NCI-H187 (cell line): ENCODE results near the gene SH2D3A.
"Not testable (repeated sequence)": the region's sequence is repeated elsewhere in the genome, so short reads cannot be mapped to it uniquely, and the experiment has no call there.

ENCODE experiments used
- DNase-seq, 2 experiments: peaks; one replicate each; lab custom pipeline; 2025; lab: John Stamatoyannopoulos, UW

Gene SH2D3A

DNA sequence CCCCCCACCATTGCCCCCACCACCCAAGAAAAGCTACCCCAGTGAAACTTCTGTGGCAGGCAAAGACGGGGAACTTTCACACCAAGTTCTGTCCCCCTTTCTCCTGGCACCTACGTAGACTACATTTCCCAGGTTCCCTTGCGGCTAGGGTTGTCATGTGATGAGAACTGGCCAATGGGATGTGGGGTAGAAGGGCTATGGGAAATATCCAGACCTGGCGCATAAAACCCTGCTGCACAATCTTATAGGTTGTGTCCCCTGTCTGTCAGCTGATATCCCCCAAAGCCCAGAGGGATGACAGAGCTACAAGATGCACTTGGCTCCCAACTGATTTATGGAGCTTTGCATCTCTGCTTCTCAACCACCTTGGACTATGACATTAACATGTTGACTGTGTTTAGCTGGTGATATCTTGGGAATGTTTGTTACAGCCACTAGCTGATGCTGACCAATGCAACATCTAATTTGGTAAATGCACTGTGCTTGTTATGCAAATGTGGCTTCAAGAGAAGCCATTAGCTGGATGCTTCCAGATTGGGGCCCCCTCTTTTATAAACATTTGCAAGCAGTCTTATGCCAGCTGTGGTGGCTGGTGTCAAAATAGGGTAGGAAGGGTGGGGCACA is 6.1 kb downstream of the SH2D3A start:
- DNase-seq: no peak

DNA sequence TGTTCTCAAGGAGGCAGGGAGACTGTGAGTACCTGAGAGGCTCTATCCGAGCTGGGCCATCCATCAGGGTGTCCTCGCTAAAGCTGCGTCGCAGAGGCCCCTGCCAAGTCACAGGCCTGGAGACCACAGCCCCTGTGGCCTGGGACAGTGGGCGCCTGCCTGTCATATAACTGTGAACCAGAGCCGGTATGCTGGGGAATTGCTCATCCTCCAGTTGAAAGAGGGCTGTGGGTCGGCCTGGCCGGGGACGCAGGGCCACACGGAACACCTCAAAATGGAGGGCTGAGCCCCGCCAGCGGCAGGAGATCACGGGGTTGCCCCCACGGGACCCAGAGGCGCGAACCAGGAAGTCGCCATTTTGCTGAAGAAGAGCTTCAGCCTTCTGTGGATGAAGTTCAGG is 6.6 kb downstream of the SH2D3A start:
- DNase-seq: no peak

GRCh38 chr19:6754653-6755463 is 12.4 kb downstream of the SH2D3A start:
- no peak for DNase-seq

- DNase-seq: no peak
Measured at GRCh38 chr19:6754136-6754535, 13.1 kb downstream of the SH2D3A start.

DNA sequence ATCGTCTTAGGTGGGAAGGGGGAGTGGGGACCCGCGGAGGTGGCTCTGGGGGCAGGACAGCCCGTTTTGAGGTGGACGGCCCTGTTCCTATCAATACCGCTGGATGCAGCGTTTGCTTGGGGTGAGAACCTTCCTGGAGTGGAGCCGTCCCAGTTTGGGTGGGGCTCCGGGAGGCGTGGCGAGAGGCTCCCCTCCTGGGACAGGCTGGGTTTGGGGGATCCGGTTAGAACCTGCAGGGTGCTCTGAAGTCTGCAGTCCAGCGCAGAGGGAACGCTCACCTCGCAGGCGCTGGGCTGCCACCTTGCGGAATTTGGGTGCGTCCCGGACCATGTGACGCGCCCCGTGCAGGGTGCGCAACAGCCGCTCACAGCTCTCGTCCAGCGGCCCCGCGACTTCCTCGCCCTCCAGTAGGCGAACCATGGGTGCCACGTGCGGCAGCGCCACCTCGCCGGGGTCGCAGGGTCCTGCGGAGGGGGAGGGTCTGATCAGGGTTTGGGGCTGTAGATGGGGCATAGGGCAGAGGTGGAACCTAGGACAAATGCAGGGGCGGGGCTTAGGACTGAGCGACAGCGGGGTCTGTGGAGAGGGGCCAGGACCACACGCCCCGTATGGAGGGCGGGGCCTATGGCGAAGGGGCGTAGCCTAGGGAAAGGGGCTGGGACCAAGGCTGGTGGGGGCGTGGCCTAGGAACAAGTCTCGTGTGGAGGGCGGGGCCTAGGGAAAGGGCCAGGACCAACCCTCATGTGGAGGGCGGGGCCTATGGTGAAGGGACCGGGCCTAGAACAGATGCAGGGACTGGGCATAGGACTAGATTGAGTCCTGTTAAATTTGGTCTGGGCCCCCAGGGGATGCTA is 13.8 kb downstream of the SH2D3A start:
- DNase-seq: no peak

GRCh38 chr19:6752256-6753177 is 14.7 kb downstream of the SH2D3A start:
- DNase-seq: no peak

- DNase-seq: no peak
Measured at GRCh38 chr19:6751189-6751588, 16.0 kb downstream of the SH2D3A start.

DNA sequence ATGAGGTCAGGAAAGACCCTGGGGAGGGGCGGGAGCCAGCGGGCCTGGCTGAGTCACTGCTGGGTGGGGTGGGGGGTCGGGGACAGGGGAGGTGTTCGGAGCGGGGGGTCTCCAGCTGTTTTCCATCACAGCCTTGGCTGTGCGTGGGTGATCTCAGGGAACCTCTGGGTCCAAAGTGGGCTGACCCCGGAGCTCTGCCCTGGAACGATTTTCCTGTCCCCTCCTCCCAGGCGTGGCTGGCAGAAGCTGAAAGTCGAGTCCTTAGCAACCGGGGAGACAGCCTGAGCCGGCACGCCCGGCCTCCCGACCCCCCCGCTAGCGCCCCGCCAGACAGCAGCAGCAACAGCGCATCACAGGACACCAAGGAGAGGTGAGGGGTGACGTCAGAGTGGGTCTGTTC is 17.2 kb downstream of the SH2D3A start:
- no peak for DNase-seq

- DNase-seq: not testable (repeated sequence)
Measured at GRCh38 chr19:6748543-6748942, 18.7 kb downstream of the SH2D3A start.

DNA sequence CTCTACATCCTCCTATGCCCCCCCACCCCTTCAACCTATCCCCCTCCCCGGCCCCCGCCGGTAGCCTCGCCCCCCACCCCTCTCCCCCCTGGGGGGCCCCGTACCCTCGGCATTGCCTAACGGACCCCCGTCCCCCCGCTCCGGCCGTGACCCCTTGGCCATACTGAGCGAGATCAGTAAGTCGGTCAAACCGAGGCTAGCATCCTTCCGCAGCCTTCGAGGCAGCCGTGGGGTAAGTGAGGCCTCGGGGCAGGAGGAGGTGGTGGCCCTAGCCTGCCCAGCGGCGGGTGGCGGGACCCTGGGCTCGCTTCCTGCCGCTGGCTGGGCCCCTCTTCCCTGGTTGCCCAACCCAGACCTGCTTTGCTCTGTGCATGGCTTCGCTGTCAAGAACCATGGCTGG is 21.3 kb downstream of the SH2D3A start:
- DNase-seq: no peak

DNA sequence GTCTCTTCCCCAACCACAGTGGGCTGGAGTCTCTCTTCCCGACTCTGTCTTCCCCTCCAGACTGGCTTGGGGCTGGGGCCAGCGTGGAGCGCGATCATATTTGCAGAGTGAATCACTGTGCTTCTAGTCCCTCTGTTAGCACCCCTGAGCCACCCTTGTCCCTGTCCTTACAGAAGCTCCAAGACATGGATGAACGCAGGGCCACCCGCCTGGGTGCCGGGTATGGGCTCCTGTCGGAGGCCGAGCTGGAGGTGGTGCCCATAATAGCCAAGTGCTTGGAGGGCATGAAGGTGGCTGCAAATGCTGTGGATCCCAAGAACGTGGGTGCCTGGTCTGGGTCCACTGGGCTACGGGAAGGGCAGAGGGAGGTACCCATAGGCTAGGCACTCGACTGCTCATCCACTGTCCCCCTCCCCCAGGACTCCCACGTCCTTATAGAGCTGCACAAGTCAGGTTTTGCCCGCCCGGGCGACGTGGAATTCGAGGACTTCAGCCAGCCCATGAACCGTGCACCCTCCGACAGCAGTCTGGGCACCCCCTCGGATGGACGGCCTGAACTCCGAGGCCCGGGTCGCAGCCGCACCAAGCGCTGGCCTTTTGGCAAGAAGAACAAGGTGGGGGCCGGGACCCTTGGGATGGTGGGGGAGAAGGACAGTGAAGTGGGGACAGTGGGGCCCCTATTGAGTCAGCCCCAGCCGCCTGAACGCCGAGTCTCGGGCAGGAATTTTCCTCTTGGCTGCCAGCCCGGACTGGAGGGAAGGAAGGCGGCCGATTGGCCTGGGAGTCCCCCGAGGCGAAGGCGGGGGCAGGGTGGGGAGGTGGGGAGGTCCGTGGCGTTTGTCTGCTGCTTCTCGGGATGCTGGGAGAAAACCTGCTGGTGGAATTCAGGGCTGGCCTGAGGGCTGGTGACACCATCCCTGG is 22.6 kb downstream of the SH2D3A start:
- no peak for DNase-seq

GRCh38 chr19:6743714-6744380 is 23.4 kb downstream of the SH2D3A start:
- DNase-seq: no peak

- no peak for DNase-seq
Measured at GRCh38 chr19:6743066-6743465, 24.2 kb downstream of the SH2D3A start.

- no peak for DNase-seq
Measured at GRCh38 chr19:6740589-6741343, 26.5 kb downstream of the SH2D3A start.

DNA sequence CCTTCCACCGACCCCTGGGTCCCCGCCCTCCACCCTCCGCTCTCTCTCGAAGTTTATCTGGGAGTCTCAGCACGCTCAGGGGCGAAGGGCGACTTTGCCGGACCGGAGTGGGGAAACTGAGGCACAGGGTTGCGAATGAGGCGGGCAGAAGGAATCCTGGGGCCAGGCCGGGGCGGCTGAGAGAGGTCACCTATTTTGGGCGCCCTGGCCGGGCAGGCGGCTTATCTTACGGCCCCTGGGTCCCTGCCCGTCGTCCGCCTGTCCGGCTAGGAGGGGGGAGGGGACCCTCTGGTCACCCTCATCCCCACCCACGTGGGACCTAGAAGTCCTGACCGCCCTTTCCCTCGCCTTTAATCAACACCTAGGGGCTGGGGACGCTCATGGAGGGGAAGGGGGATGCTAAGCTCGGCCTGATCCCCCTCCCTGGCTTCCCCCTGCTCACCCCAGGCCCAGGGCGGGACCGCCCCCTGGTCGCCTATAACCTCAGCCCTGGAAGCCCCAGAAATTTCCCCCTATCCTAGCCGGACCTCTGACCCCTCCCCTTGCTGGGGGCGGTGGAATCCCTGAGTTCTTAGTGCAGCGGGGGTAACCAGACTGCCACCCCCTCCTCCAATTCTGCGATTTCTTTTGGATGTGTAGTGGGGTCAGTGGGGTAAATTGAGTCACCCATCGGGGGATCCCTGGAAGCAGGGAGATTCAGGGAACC is 27.2 kb downstream of the SH2D3A start:
- DNase-seq: no peak

- no peak for DNase-seq
Measured at GRCh38 chr19:6739390-6739882, 27.8 kb downstream of the SH2D3A start, which contains the start of gene TRIP10. TSS of gene TRIP10 (plus strand) at chr19:6739680. CDS start at chr19:6739762, 82 bp downstream.

GRCh38 chr19:6738787-6739389 is 28.3 kb downstream of the SH2D3A start:
- DNase-seq: no peak
